OCI-LY7 (cell line): Measurements from ENCODE around the gene DDX10. TPM values are rescaled to one million over a fixed set of nuclear protein-coding genes. Genes with fewer than 3 reads are reported as not detected.

Experiments
- BruUV-seq: library from RNA; stranded (reverse); fragments of 400-500 nt; replicated peaks from 2 replicates; lab custom pipeline; 2021; lab: Mats Ljungman, UMichigan
- CTCF ChIA-PET: fragments of 300-600 bp; sonication (Branson Sonifier 250); formaldehyde crosslinking; loops from one replicate; lab custom pipeline; 2022; ENCODE audit warnings: antibody characterized with exemption; ENCODE audit not compliant: unreplicated experiment; lab: Charles Lee
- POLR2A ChIA-PET: fragments of 300-600 bp; sonication (Branson Sonifier 250); formaldehyde crosslinking; loops from one replicate; lab custom pipeline; 2022; ENCODE audit warnings: antibody characterized with exemption; lab: Charles Lee
- DNase-seq: peaks from one replicate; pipeline ENCODE4 v3.0.0-alpha.2; 2015; ENCODE audit warnings: low spot score
- H2AFZ ChIP-seq: fragments of 200-600 bp; sonication (generic), shearing (Covaris generic); 2 replicates; pipeline ENCODE4 v1.6.1; 2014; ENCODE audit warnings: mild to moderate bottlenecking, antibody characterized with exemption, low read length, moderate library complexity
- H3K27ac ChIP-seq: fragments of 200-600 bp; sonication (generic); 2 replicates; pipeline ENCODE4 v1.5.1; 2014; ENCODE audit warnings: mixed run types, low read depth, mild to moderate bottlenecking, moderate library complexity, low read length, inconsistent platforms; ENCODE audit not compliant: poor library complexity, severe bottlenecking
- H3K36me3 ChIP-seq: fragments of 200-600 bp; sonication (generic); 2 replicates; pipeline ENCODE4 v1.6.1; 2014; ENCODE audit warnings: mild to moderate bottlenecking, antibody characterized with exemption, low read length, moderate library complexity, mixed read lengths; ENCODE audit not compliant: insufficient read depth
- H3K4me1 ChIP-seq: fragments of 200-600 bp; sonication (generic); 2 replicates; pipeline ENCODE4 v1.5.1; 2014; ENCODE audit warnings: mild to moderate bottlenecking, low read length; ENCODE audit not compliant: insufficient read depth, poor library complexity, severe bottlenecking
- H3K4me2 ChIP-seq: fragments of 200-600 bp; sonication (generic); 2 replicates; pipeline ENCODE4 v1.6.1; 2014; ENCODE audit warnings: mild to moderate bottlenecking, low read length
- H3K4me3 ChIP-seq: fragments of 200-600 bp; sonication (generic); 2 replicates; pipeline ENCODE4 v1.5.1; 2014; ENCODE audit warnings: mild to moderate bottlenecking, low read depth, low read length; ENCODE audit not compliant: poor library complexity, severe bottlenecking
- H3K79me2 ChIP-seq: fragments of 200-600 bp; sonication (generic); 2 replicates; pipeline ENCODE4 v1.6.1; 2016; ENCODE audit warnings: low read depth, mild to moderate bottlenecking, low read length, moderate library complexity, mixed read lengths; ENCODE audit not compliant: insufficient read depth
- H3K9me2 ChIP-seq: fragments of 200-600 bp; sonication (generic); 2 replicates; pipeline ENCODE4 v1.6.1; 2016; ENCODE audit warnings: mild to moderate bottlenecking, low read length, mixed read lengths; ENCODE audit not compliant: insufficient read depth
- H3K9me3 ChIP-seq: fragments of 200-600 bp; sonication (generic); 2 replicates; pipeline ENCODE4 v1.6.1; 2014; ENCODE audit warnings: mild to moderate bottlenecking, mixed run types, low read length, mixed read lengths
- H4K20me1 ChIP-seq: fragments of 200-600 bp; sonication (generic); 2 replicates; pipeline ENCODE4 v1.6.1; 2014; ENCODE audit warnings: mild to moderate bottlenecking, antibody characterized with exemption, low read length, moderate library complexity, mixed read lengths; ENCODE audit not compliant: insufficient read depth
- CTCF ChIP-seq: fragments of 200-600 bp; sonication (generic); conservative IDR thresholded peaks from 2 replicates; pipeline ENCODE4 v1.5.1; 2014; ENCODE audit warnings: mild to moderate bottlenecking, antibody characterized with exemption, low read length, moderate library complexity, mixed read lengths
- EZH2phosphoT487 ChIP-seq: fragments of 200-600 bp; sonication (generic); IDR thresholded peaks from 2 replicates; pipeline ENCODE4 v1.6.1; 2018; ENCODE audit warnings: low read depth, borderline replicate concordance, mild to moderate bottlenecking, mixed run types, antibody characterized with exemption, low read length, moderate library complexity, mixed read lengths
- intact Hi-C: fragments of 100-400 bp; cut with micrococcal nuclease; formaldehyde crosslinking; loops from one replicate; pipeline ENCODE4 v1.10.0; 2022; ENCODE audit not compliant: unreplicated experiment
- total RNA-seq, 2 experiments: library from RNA; depleted of rRNA in 1 of 2; stranded (reverse); fragments of >200 nt in 1 of 2; shearing (Covaris generic) in 1 of 2; gene quantifications; 2 replicates each; pipeline ENCODE4 v1.2.3, GENCODE V29; 2014 to 2022

Gene DDX10
- total RNA-seq, 2 experiments from 2014 or later = 46.5 to 48.7 TPM

GRCh38 chr11:108966206-108966605, 301.3 kb downstream of the DDX10 start:
- no peaks in the 10 kb centered on the region for H3K36me3 ChIP-seq
- no TSS peak for BruUV-seq
- no peak overlapping the region for H3K27ac ChIP-seq
- H3K9me2 ChIP-seq = no peaks in the 10 kb centered on the region
- DNase-seq = no peak
- no peaks in the 10 kb centered on the region for H3K9me3 ChIP-seq
- no peaks in the 10 kb centered on the region for H4K20me1 ChIP-seq
- H2AFZ ChIP-seq = no peak overlapping the region
- H3K4me2 ChIP-seq = no peak overlapping the region
- H3K4me1 ChIP-seq = no peaks in the 10 kb centered on the region
- TF ChIP-seq CTCF (no peak), EZH2phosphoT487 (no peak)
- H3K4me3 ChIP-seq = no peak overlapping the region
- CTCF ChIA-PET = no interaction called here
- POLR2A ChIA-PET = interaction anchor here (0.6 kb wide), 1 partner anchor 594 kb away, joined by 3 read pairs; no protein-coding TSS in a partner anchor
- intact Hi-C loops = no loop called here
- H3K79me2 ChIP-seq = no peaks in the 10 kb centered on the region

GRCh38 chr11:108966978-108967377, 302.1 kb downstream of the DDX10 start:
- Histone ChIP-seq H3K79me2 (no peaks in the 10 kb centered on the region), H3K9me2 (no peaks in the 10 kb centered on the region), H3K4me3 (no peak overlapping the region), H3K36me3 (no peaks in the 10 kb centered on the region), H3K27ac (no peak overlapping the region), H3K9me3 (no peaks in the 10 kb centered on the region), H2AFZ (no peak overlapping the region), H3K4me1 (no peaks in the 10 kb centered on the region), H3K4me2 (no peak overlapping the region), H4K20me1 (no peaks in the 10 kb centered on the region)
- POLR2A ChIA-PET = interaction anchor here (0.6 to 1.9 kb wide), 2 partner anchors 11 to 593 kb away, joined by 3 to 5 read pairs; no protein-coding TSS in a partner anchor
- intact Hi-C loops = no loop called here
- no peak for TF ChIP-seq CTCF
- no peak for TF ChIP-seq EZH2phosphoT487
- CTCF ChIA-PET = no interaction called here
- no TSS peak for BruUV-seq
- no peak for DNase-seq

- no peaks in the 10 kb centered on the region for H4K20me1 ChIP-seq
- no peak overlapping the region for H3K4me2 ChIP-seq
- ChIA-PET POLR2A (interaction anchor here (0.6 to 1.9 kb wide), 3 partner anchors 11 to 282 kb away, joined by 3 to 5 read pairs (median 3); no protein-coding TSS in a partner anchor), CTCF (no interaction called here)
- no peak overlapping the region for H3K4me3 ChIP-seq
- no peaks in the 10 kb centered on the region for H3K9me2 ChIP-seq
- H3K79me2 ChIP-seq = no peaks in the 10 kb centered on the region
- TF ChIP-seq EZH2phosphoT487 (no peak), CTCF (no peak)
- intact Hi-C loops = no loop called here
- no peaks in the 10 kb centered on the region for H3K9me3 ChIP-seq
- H3K36me3 ChIP-seq = no peaks in the 10 kb centered on the region
- no peaks in the 10 kb centered on the region for H3K4me1 ChIP-seq
- no peak overlapping the region for H3K27ac ChIP-seq
- no TSS peak for BruUV-seq
- no peak overlapping the region for H2AFZ ChIP-seq
- no peak for DNase-seq
These were observed 302.7 kb downstream of the DDX10 start for GRCh38 chr11:108967571-108967970.
